Neuronal stem cell (in vitro differentiated cells): ENCODE measurements around the gene TMEM234.

ENCODE experiments used
- DNase-seq: peaks from one replicate; pipeline ENCODE4 v3.0.0-alpha.2; 2013; ENCODE audit warnings: low spot score
- H2AFZ ChIP-seq: one replicate; pipeline ENCODE4 v1.6.1; 2013; ENCODE audit warnings: mild to moderate bottlenecking, low read length, inconsistent platforms
- H2AK5ac ChIP-seq: 2 replicates; pipeline ENCODE4 v1.6.1; 2013; ENCODE audit warnings: low read depth, mild to moderate bottlenecking, inconsistent platforms, low read length, moderate library complexity, mixed read lengths
- H2BK120ac ChIP-seq: 2 replicates; pipeline ENCODE4 v1.6.1; 2013; ENCODE audit warnings: low read depth, mild to moderate bottlenecking, inconsistent platforms, low read length, moderate library complexity, mixed read lengths
- H2BK12ac ChIP-seq: one replicate; pipeline ENCODE4 v1.6.1; 2013; ENCODE audit warnings: low read length, inconsistent platforms
- H2BK15ac ChIP-seq: 2 replicates; pipeline ENCODE4 v1.6.1; 2013; ENCODE audit warnings: mild to moderate bottlenecking, low read length, inconsistent platforms, mixed read lengths
- H2BK5ac ChIP-seq: one replicate; pipeline ENCODE4 v1.6.1; 2013; ENCODE audit warnings: inconsistent platforms, mild to moderate bottlenecking, low read length, moderate library complexity
- H3K14ac ChIP-seq: one replicate; pipeline ENCODE4 v1.6.1; 2013; ENCODE audit warnings: low read length, inconsistent platforms
- H3K18ac ChIP-seq: 2 replicates; pipeline ENCODE4 v1.6.1; 2013; ENCODE audit warnings: low read length, inconsistent platforms
- H3K23ac ChIP-seq: 2 replicates; pipeline ENCODE4 v1.6.1; 2013; ENCODE audit warnings: low read depth, mild to moderate bottlenecking, mixed read lengths, low read length, inconsistent platforms; ENCODE audit not compliant: poor library complexity
- H3K27ac ChIP-seq: replicated peaks from 3 replicates; pipeline ENCODE4 v1.5.1; 2013; ENCODE audit warnings: low read length, inconsistent platforms
- H3K27me3 ChIP-seq, 3 experiments: 2 replicates each; pipeline ENCODE4 v1.6.1; 2013; ENCODE audit warnings: low read length in 3 of 3, mild to moderate bottlenecking in 2 of 3, inconsistent platforms in 1 of 3, low read depth in 1 of 3, mixed read lengths in 1 of 3, moderate library complexity in 1 of 3; ENCODE audit not compliant: control insufficient read depth in 3 of 3, insufficient read depth in 3 of 3
- H3K36me3 ChIP-seq, 2 donors: replicated peaks in 1 of 2; 2 replicates each; pipeline ENCODE4 v1.6.1; 2013; ENCODE audit warnings: low read length in 2 of 2; ENCODE audit not compliant: control insufficient read depth in 2 of 2, insufficient read depth in 2 of 2
- H3K4ac ChIP-seq: 2 replicates; pipeline ENCODE4 v1.6.1; 2013; ENCODE audit warnings: inconsistent platforms, mild to moderate bottlenecking, low read length, moderate library complexity
- H3K4me1 ChIP-seq, 2 donors: 1 replicate in 1 of 2; 2 replicates in 1 of 2; pipeline ENCODE4 v1.6.1; 2013; ENCODE audit warnings: low read length in 2 of 2, low read depth in 1 of 2; ENCODE audit not compliant: control insufficient read depth in 2 of 2, insufficient read depth in 1 of 2
- H3K4me2 ChIP-seq: one replicate; pipeline ENCODE4 v1.6.1; 2013; ENCODE audit warnings: mild to moderate bottlenecking, low read length, inconsistent platforms; ENCODE audit not compliant: insufficient read depth, poor library complexity, severe bottlenecking
- H3K4me3 ChIP-seq, 2 donors: 2 replicates each; pipeline ENCODE4 v1.5.1; 2013; ENCODE audit warnings: low read length in 2 of 2, mild to moderate bottlenecking in 2 of 2, inconsistent platforms in 1 of 2, moderate library complexity in 1 of 2
- H3K79me1 ChIP-seq: one replicate; pipeline ENCODE4 v1.6.1; 2013; ENCODE audit warnings: low read depth, mild to moderate bottlenecking, inconsistent platforms, low read length, moderate library complexity
- H3K9ac ChIP-seq: one replicate; pipeline ENCODE4 v1.6.1; 2013; ENCODE audit warnings: mild to moderate bottlenecking, low read depth, low read length, inconsistent platforms; ENCODE audit not compliant: poor library complexity
- H3K9me3 ChIP-seq, 2 donors: replicated peaks in 1 of 2; 2 replicates each; pipeline versions ENCODE3 to v1.6.1; 2013; ENCODE audit warnings: low read length in 2 of 2, mild to moderate bottlenecking in 2 of 2, inconsistent platforms in 1 of 2, low read depth in 1 of 2, mixed read lengths in 1 of 2, moderate library complexity in 1 of 2; ENCODE audit not compliant: control insufficient read depth in 2 of 2, insufficient read depth in 1 of 2
- H4K8ac ChIP-seq: one replicate; pipeline ENCODE4 v1.6.1; 2013; ENCODE audit warnings: low read depth, mild to moderate bottlenecking, inconsistent platforms, low read length, moderate library complexity
- H4K91ac ChIP-seq: one replicate; pipeline ENCODE4 v1.6.1; 2013; ENCODE audit warnings: low read length, low read depth, mild to moderate bottlenecking, inconsistent platforms; ENCODE audit not compliant: poor library complexity
- WGBS, 2 donors: extraction: QIAGEN DNeasy Blood & Tissue Kit; methylation state at CpG; one replicate each; pipeline ENCODE4 v1.1.7; 2013; ENCODE audit warnings: missing lambda C conversion rate in 2 of 2, mixed read lengths in 1 of 2; ENCODE audit not compliant: insufficient read length in 2 of 2, insufficient replicate concordance in 1 of 2; ENCODE audit errors: extremely low coverage in 2 of 2; 5-methylcytosine and 5-hydroxymethylcytosine counted together

The TMEM234 gene

GRCh38 chr1:32195972-32196823, 26.0 kb downstream of the TMEM234 start:
- Histone ChIP-seq H2BK5ac (no peak overlapping the region), H3K27ac (no peak overlapping the region), H3K18ac (no peak overlapping the region), H3K79me1 (no peaks in the 10 kb centered on the region), H2AK5ac (no peak overlapping the region), H3K36me3 (peaks cover 58 to 76% of the 10 kb centered on the region in 2 donors), H2BK120ac (no peak overlapping the region), H2BK15ac (no peak overlapping the region), H3K27me3 (no peaks in the 10 kb centered on the region), H3K14ac (no peak overlapping the region), H3K4ac (no peak overlapping the region), H3K9me3 (no peaks in the 10 kb centered on the region), H3K9ac (no peak overlapping the region), H3K4me2 (no peak overlapping the region), H2AFZ (no peak overlapping the region), H2BK12ac (no peak overlapping the region), H3K4me1 (peaks cover 16 to 19% of the 10 kb centered on the region in 2 donors), H3K23ac (no peak overlapping the region), H4K91ac (no peak overlapping the region), H4K8ac (no peak overlapping the region), H3K4me3 (no peak overlapping the region)
- DNase-seq: no peak

GRCh38 chr1:32195531-32195930, 26.6 kb downstream of the TMEM234 start:
- H3K23ac ChIP-seq: no peak overlapping the region
- H3K4me2 ChIP-seq: no peak overlapping the region
- no peaks in the 10 kb centered on the region for H3K9me3 ChIP-seq
- WGBS, 2 donors: no CpG with 5 or more reads among the region's 3 CpGs
- no peak overlapping the region for H3K18ac ChIP-seq
- no peak overlapping the region for H4K91ac ChIP-seq
- DNase-seq: no peak
- H3K36me3 ChIP-seq: peaks cover 61 to 82% of the 10 kb centered on the region in 2 donors
- no peak overlapping the region for H2BK5ac ChIP-seq
- H2BK15ac ChIP-seq: no peak overlapping the region
- H2AFZ ChIP-seq: no peak overlapping the region
- H3K4ac ChIP-seq: no peak overlapping the region
- H3K9ac ChIP-seq: no peak overlapping the region
- H3K27ac ChIP-seq: no peak overlapping the region
- H2AK5ac ChIP-seq: no peak overlapping the region
- no peak overlapping the region for H2BK12ac ChIP-seq
- no peaks in the 10 kb centered on the region for H3K79me1 ChIP-seq
- H3K4me1 ChIP-seq: peaks cover 16 to 17% of the 10 kb centered on the region in 2 donors
- no peak overlapping the region for H3K4me3 ChIP-seq
- no peak overlapping the region for H4K8ac ChIP-seq
- no peaks in the 10 kb centered on the region for H3K27me3 ChIP-seq
- no peak overlapping the region for H3K14ac ChIP-seq
- no peak overlapping the region for H2BK120ac ChIP-seq

GRCh38 chr1:32194984-32195383, 27.2 kb downstream of the TMEM234 start:
- H3K4me3 ChIP-seq: no peak overlapping the region
- H3K14ac ChIP-seq: no peak overlapping the region
- no peak overlapping the region for H4K8ac ChIP-seq
- H3K9ac ChIP-seq: no peak overlapping the region
- H2BK120ac ChIP-seq: no peak overlapping the region
- H3K27ac ChIP-seq: no peak overlapping the region
- H3K9me3 ChIP-seq: no peaks in the 10 kb centered on the region
- H2BK15ac ChIP-seq: no peak overlapping the region
- H3K27me3 ChIP-seq: no peaks in the 10 kb centered on the region
- no peak overlapping the region for H3K23ac ChIP-seq
- no peak overlapping the region for H2BK5ac ChIP-seq
- peaks cover 66 to 88% of the 10 kb centered on the region in 2 donors for H3K36me3 ChIP-seq
- H4K91ac ChIP-seq: no peak overlapping the region
- no peaks in the 10 kb centered on the region for H3K79me1 ChIP-seq
- H3K4me2 ChIP-seq: no peak overlapping the region
- H2AFZ ChIP-seq: no peak overlapping the region
- no CpG with 5 or more reads among the region's 6 CpGs for WGBS, 2 donors
- H2AK5ac ChIP-seq: no peak overlapping the region
- H3K4me1 ChIP-seq: peaks cover 15 to 16% of the 10 kb centered on the region in 2 donors
- H3K18ac ChIP-seq: no peak overlapping the region
- DNase-seq: no peak
- no peak overlapping the region for H2BK12ac ChIP-seq
- no peak overlapping the region for H3K4ac ChIP-seq

DNA sequence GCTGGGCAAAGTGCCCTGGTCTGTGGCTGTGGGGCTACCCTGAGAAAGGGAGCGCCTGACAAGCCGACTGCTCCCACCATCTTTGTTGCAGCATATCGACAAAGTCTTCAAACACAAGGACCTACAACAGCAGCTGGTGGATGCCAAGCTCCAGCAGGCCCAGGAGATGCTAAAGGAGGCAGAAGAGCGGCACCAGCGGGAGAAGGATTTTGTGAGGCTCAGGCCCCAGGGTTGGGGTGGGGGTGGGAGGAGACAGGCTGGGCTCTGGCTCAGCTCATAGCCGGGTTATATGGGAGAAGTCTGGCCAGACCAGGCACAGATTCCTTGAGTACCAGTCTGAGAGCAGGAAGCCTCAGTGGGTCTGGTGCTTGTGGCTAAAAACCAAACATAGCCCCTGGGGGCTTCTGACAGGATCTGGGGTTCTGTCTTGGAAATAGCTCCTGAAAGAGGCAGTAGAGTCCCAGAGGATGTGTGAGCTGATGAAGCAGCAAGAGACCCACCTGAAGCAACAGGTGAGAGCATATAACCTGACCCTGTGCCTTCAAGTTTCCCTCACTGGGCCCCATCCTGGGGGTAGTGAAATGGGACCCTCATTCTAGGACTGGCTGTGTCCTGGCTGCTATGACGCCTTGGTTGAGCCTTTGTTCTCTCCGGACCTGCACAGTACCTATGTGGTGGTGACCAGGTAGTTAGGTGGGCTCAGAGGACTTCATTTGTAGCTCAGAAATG, 29.8 kb downstream of the TMEM234 start:
- no peak overlapping the region for H3K14ac ChIP-seq
- H3K4me2 ChIP-seq: no peak overlapping the region

More for the DNA sequence above, 29.8 kb downstream of the TMEM234 start:
- peaks cover 82 to 99% of the 10 kb centered on the region in 2 donors for H3K36me3 ChIP-seq
- H4K8ac ChIP-seq: no peak overlapping the region
- H2BK120ac ChIP-seq: no peak overlapping the region
- H2BK12ac ChIP-seq: no peak overlapping the region
- no peak overlapping the region for H2AK5ac ChIP-seq
- H3K79me1 ChIP-seq: no peaks in the 10 kb centered on the region
- no peak overlapping the region for H3K9ac ChIP-seq
- H2AFZ ChIP-seq: no peak overlapping the region
- no peak for DNase-seq
- H3K27me3 ChIP-seq: no peaks in the 10 kb centered on the region
- WGBS, 2 donors: no CpG with 5 or more reads among the region's 8 CpGs
- no peak overlapping the region for H3K4me3 ChIP-seq
- no peak overlapping the region for H2BK15ac ChIP-seq
- no peak overlapping the region for H4K91ac ChIP-seq
- no peak overlapping the region for H3K18ac ChIP-seq
- H2BK5ac ChIP-seq: no peak overlapping the region
- H3K4ac ChIP-seq: no peak overlapping the region
- H3K9me3 ChIP-seq: no peaks in the 10 kb centered on the region
- H3K4me1 ChIP-seq: no peaks in the 10 kb centered on the region
- no peak overlapping the region for H3K27ac ChIP-seq
- H3K23ac ChIP-seq: no peak overlapping the region
